ENCODE data around the gene TRPC4AP. TPM values are rescaled to one million over a fixed set of nuclear protein-coding genes. Genes with fewer than 3 reads are reported as not detected.
"Not testable (repeated sequence)": the region's sequence is repeated elsewhere in the genome, so short reads cannot be mapped to it uniquely, and the experiment has no call there.

TRPC4AP gene
- total RNA-seq, 4 donors from 2014 or later = 62.7 to 101 (median 80.8) TPM

DNA sequence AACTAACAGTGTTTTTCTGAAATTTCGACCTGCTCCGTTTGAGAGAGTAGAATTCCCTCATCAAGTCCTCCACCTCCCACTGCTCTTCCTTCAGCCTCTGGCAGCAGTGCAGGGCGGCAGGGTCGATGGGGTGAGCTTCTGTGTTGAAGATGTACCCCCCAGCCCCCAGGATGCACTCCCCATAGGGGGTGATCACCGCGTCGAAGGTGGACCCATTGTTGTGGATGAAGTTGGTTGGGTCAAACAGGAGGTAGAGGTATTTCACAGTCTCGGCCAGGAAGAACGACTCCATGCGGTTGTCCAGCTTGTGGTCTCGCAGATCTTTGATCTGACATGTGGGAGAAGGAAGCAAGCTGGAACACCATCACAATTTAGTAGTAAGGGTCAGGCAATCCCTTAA is 23.0 kb upstream of the TRPC4AP start:
- H3K27me3 ChIP-seq = no peaks in the 10 kb centered on the region
- H3K4me1 ChIP-seq = no peaks in the 10 kb centered on the region
- TF ChIP-seq POLR2A (IDR thresholded peaks at IDR 0.05) = no peak
- TF ChIP-seq, protein P1, sequence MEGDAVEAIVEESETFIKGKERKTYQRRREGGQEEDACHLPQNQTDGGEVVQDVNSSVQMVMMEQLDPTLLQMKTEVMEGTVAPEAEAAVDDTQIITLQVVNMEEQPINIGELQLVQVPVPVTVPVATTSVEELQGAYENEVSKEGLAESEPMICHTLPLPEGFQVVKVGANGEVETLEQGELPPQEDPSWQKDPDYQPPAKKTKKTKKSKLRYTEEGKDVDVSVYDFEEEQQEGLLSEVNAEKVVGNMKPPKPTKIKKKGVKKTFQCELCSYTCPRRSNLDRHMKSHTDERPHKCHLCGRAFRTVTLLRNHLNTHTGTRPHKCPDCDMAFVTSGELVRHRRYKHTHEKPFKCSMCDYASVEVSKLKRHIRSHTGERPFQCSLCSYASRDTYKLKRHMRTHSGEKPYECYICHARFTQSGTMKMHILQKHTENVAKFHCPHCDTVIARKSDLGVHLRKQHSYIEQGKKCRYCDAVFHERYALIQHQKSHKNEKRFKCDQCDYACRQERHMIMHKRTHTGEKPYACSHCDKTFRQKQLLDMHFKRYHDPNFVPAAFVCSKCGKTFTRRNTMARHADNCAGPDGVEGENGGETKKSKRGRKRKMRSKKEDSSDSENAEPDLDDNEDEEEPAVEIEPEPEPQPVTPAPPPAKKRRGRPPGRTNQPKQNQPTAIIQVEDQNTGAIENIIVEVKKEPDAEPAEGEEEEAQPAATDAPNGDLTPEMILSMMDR (IDR thresholded peaks at IDR 0.05) = no peak
- DNase-seq = no peak
- peaks cover 0 to 58% (median 4%) of the 10 kb centered on the region in 3 donors for H3K36me3 ChIP-seq
- H3K9me3 ChIP-seq = no peaks in the 10 kb centered on the region
- H3K27ac ChIP-seq = no peak overlapping the region
- no peak overlapping the region for H3K4me3 ChIP-seq

DNA sequence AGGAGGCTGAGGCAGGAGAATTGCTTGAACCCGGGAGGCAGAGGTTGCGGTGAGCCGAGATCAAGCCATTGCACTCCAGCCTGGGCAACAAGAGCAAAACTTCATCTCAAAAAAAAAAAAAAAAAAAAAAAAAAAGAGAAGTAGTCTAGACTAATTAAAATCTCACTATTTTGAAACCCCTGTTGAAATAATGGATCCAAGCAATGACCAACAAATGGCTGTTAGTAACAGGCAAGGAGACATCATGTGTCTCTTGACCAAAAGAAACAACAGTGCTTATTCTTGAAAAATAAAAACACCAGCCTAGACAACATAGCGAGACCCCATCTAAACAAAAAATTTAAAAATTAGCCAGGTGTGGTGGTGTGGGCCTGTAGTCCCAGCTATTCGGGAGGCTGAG is 19.7 kb upstream of the TRPC4AP start:
- H3K36me3 ChIP-seq = peaks cover 0 to 27% (median 0%) of the 10 kb centered on the region in 3 donors
- DNase-seq, H3K4me3 ChIP-seq, H3K4me1 ChIP-seq, H3K27me3 ChIP-seq, H3K27ac ChIP-seq, H3K9me3 ChIP-seq: not testable (repeated sequence)

DNA sequence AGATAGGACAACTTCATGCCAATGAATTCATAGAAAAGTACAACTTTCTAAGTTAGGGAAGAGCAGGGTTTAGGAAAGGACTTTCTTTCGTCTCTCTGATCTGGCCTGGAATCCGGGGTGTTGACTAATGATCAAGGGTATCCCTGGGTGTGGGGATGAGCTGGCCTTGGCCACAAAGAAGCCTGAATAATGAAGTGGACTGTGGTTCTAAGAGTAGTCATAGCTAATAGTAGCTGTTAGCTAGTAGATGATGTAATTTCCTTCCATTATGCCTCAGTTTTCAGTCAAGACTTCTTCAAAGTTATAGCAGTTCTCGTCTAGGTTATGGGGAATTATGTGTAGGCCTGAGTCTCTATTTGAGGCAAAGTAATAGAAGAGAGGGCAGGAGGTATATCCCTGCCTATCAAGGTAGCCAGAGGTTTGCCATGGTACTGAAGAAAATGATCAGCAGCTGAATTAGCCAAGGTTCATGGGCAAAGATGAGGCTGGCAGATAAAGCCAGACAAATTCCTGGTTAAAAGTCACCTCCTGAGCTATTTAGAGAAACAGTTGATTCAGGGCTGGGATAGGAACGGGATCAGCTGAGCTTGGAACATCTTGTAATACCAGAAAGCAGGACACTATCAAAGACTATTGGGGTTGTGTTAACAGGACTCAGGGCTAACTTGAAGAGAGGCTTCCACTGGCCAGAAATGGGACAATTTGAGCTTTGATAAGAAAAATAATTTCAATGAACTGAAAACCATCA is 18.7 kb upstream of the TRPC4AP start:
- Histone ChIP-seq H3K4me3 (no peak overlapping the region), H3K27me3 (no peaks in the 10 kb centered on the region), H3K9me3 (no peaks in the 10 kb centered on the region), H3K4me1 (no peaks in the 10 kb centered on the region), H3K36me3 (peaks cover 0 to 27% (median 0%) of the 10 kb centered on the region in 3 donors), H3K27ac (no peak overlapping the region)
- TF ChIP-seq POLR2A (IDR thresholded peaks at IDR 0.05) = no peak
- TF ChIP-seq, protein P1 (IDR thresholded peaks at IDR 0.05) = no peak
- no peak for DNase-seq

DNA sequence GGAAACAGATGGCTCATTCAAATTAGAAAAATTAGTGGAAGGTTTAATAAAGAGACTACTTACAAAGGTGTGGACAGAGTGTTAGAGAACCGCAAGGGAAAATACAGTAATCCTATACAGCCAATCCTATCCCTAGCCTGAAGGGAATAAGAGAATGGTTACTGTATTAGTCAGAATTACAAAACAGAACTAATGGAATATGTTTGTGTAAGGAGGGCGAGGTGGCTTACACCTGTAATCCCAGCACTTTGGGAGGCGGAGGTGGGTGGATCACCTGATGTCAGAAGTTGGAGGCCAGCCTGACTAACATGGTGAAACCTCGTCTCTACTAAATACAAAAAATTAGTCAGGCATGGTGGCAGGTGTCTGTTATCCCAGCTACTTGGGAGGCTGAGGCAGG is 16.3 kb upstream of the TRPC4AP start:
- no peak for DNase-seq
- peaks cover 0 to 3% (median 0%) of the 10 kb centered on the region in 3 donors for H3K36me3 ChIP-seq
- no peak for TF ChIP-seq POLR2A (IDR thresholded peaks at IDR 0.05)
- TF ChIP-seq, protein P1 (IDR thresholded peaks at IDR 0.05) = no peak

DNA sequence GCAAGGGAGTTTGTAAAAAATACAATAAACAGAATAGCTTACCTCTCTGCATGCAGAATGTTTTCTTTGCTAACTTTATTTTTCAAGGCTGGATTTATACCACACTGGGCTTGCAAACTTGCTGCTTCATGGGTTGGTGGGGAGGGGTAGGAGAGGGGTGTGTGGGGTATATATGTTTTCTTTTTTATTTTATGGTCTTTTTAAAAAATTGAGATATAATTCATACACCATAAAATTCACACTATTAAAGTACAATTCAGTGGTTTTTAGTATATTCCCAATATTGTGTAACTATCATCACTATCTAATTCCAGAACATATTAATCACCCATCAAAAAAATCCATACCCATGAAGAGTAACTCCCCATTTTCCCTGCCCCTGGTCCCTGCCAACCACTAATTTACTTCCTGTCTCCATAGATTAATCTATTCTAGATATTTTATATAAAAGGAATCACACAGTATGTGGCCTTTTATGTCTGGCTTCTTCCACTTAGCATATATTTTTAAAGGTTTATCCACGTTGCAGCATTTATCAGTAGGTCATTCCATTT is 14.3 kb upstream of the TRPC4AP start:
- H3K27ac ChIP-seq = no peak overlapping the region
- H3K36me3 ChIP-seq = no peaks in the 10 kb centered on the region
- no peaks in the 10 kb centered on the region for H3K4me1 ChIP-seq
- no peak overlapping the region for H3K4me3 ChIP-seq
- no peak for DNase-seq
- no peaks in the 10 kb centered on the region for H3K27me3 ChIP-seq
- no peaks in the 10 kb centered on the region for H3K9me3 ChIP-seq
- TF ChIP-seq, protein P1 (IDR thresholded peaks at IDR 0.05) = no peak
- TF ChIP-seq POLR2A (IDR thresholded peaks at IDR 0.05) = no peak

More for the DNA sequence above, 16.3 kb upstream of the TRPC4AP start:
- Histone ChIP-seq H3K4me3 (no peak overlapping the region), H3K27ac (no peak overlapping the region), H3K27me3 (no peaks in the 10 kb centered on the region), H3K4me1 (no peaks in the 10 kb centered on the region), H3K9me3 (no peaks in the 10 kb centered on the region)

DNA sequence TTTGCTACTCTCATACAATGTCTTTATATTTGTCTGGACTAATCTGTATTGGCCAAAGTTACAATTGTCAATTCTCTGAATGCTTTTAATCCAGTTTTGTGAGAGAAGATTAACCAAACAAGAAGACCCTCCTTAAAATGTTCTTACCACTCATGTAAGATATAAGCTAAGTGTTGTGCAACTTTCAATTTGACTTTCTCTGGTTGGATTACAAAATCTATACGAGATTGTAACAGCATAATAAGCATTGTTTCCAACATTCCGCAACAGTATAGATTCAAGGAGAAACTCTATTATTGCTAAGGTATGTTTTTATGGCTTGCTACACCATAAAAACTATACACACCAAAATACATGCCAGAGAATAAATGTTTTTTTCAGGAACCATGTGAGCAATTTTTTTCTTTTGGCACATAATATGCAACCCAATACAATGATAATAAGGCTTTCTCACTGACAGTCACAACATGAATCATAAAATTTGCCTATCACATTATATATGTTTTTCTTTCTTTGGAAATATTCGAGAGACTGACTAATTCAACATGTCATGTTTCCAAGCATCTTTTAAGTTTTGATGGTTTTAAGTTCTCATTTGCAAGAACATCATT is 12.2 kb upstream of the TRPC4AP start:
- Histone ChIP-seq H3K4me3 (no peak overlapping the region), H3K27me3 (no peaks in the 10 kb centered on the region), H3K4me1 (no peaks in the 10 kb centered on the region), H3K27ac (no peak overlapping the region), H3K36me3 (no peaks in the 10 kb centered on the region), H3K9me3 (no peaks in the 10 kb centered on the region)
- no peak for DNase-seq
- TF ChIP-seq, protein P1 (IDR thresholded peaks at IDR 0.05) = no peak
